SK-N-MC (cell line): ENCODE results near the gene PARP14.
"Not testable (repeated sequence)": the region's sequence is repeated elsewhere in the genome, so short reads cannot be mapped to it uniquely, and the experiment has no call there.

ENCODE experiments used
- DNase-seq: peaks from one replicate; pipeline ENCODE4 v3.0.0-alpha.2; 2011; ENCODE audit warnings: low read depth, low spot score
- H3K27ac ChIP-seq: fragments of 200-600 bp; sonication (generic); 2 replicates; pipeline ENCODE4 v1.5.1; 2016; ENCODE audit warnings: mixed run types
- H3K36me3 ChIP-seq: fragments of 200-600 bp; sonication (generic); 2 replicates; pipeline ENCODE4 v1.6.1; 2017; ENCODE audit warnings: antibody characterized with exemption, low read length, mixed read lengths; ENCODE audit not compliant: insufficient read depth
- H3K4me3 ChIP-seq: fragments of 200-600 bp; sonication (generic); 2 replicates; pipeline ENCODE4 v1.5.1; 2016
- H3K9ac ChIP-seq: fragments of 200-600 bp; sonication (generic); 2 replicates; pipeline ENCODE4 v1.8.0; 2017; ENCODE audit warnings: mixed run types, mixed read lengths; ENCODE audit not compliant: insufficient read length
- H3K9me3 ChIP-seq: fragments of 200-600 bp; sonication (generic); 2 replicates; pipeline ENCODE4 v1.6.1; 2017; ENCODE audit warnings: low read depth, mild to moderate bottlenecking, antibody characterized with exemption, low read length, moderate library complexity, mixed read lengths
- EZH2 ChIP-seq: fragments of 200-600 bp; sonication (generic); IDR thresholded peaks from one replicate; pipeline ENCODE4 v1.6.1; 2017; ENCODE audit warnings: antibody characterized with exemption
- FOXP2 ChIP-seq: optimal IDR thresholded peaks from 2 replicates; pipeline ENCODE3; 2011; ENCODE audit warnings: mild to moderate bottlenecking, moderate library complexity; ENCODE audit not compliant: insufficient read depth; ENCODE audit errors: extremely low read length, control extremely low read depth
- POLR2AphosphoS5 ChIP-seq: IDR thresholded peaks from 2 replicates; pipeline ENCODE4 v1.6.1; 2012; ENCODE audit warnings: mild to moderate bottlenecking, low read depth, low read length, borderline replicate concordance

PARP14 gene

DNA sequence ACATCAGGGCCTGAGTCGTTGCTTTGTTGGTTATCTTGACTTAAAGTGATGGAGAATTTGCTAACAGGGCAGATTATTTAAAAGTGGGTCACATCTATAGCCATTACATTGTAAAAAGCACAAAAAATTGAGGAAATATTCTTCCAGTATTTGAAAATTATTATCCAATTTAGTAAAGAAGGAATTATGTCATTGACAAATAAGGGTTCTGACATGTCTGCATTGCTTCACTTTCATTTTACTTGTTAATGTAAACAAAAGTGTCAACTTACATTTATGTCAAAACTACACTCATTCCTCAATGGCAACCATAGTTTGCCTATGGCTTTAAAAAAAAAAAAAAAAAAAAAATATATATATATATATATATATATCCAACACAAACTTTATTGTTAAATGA, 3.4 kb upstream of the PARP14 start:
- no peak overlapping the region for H3K27ac ChIP-seq

DNA sequence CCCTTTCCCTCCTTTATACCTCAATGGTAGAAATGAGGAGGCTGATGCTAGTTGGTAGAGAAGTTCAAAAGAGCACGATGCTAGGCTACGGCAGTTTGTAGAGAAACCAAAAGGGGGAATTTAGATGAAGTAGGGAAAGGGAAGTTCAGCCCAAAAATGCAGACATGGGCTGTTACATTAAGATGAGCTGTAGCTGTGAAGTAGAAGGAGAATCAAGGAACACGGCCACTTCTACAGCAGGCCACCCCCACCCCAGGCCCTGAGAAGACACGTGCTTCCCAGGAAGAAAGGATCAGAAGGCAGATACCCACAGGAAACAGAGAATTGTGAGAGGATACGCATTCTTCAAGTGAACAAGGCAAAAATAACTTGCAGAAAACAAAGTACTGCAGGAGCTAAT, 2.1 kb upstream of the PARP14 start:
- H3K9me3 ChIP-seq: no peaks in the 10 kb centered on the region
- H3K27ac ChIP-seq: no peak overlapping the region
- H3K4me3 ChIP-seq: no peak overlapping the region
- no peak overlapping the region for H3K9ac ChIP-seq
- TF ChIP-seq EZH2 (no peak), POLR2AphosphoS5 (no peak), FOXP2 (no peak)
- no peak for DNase-seq
- H3K36me3 ChIP-seq: no peaks in the 10 kb centered on the region

More for the DNA sequence above, 3.4 kb upstream of the PARP14 start:
- no peak overlapping the region for H3K4me3 ChIP-seq
- H3K9ac ChIP-seq: no peak overlapping the region
- TF ChIP-seq POLR2AphosphoS5 (no peak), EZH2 (no peak), FOXP2 (no peak)
- H3K36me3 ChIP-seq: no peaks in the 10 kb centered on the region
- no peak for DNase-seq
- no peaks in the 10 kb centered on the region for H3K9me3 ChIP-seq

DNA sequence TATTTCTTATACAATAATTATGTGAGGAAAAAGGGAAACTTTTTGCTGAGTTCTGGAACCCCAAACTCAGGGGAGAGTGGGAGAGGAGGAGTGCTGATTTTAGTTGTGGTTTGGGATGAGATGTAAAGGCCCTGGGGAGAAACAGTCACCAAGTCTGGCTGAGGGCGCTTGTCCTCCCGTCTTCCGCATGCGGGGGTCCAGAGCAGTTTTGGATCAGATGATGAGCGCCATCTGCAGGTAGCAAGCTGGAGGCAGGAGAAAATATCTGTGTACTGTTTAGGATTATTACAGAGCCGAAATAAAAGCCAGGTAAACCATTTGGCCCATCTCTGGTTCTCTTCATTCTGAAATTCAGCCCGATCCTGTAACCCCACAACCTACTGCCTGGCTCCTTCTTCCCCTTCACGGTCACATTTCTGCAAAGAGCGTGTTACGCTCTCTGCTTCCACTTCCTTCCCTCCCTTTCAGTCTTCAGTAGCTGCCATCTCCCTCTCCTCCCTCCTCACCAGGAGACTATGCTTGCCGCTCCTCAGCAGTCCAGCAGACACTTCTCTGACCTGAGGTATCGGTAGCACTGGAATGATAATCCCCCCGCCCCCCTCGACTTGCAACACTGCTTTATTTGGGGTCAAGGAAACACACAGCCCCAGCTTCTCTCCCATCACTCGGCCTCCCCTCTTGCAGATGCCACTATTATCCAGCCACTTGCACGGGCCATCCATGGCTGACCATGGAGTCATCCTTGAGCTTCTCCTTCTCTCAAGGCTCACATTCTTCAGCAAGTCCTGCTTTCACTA, 1.4 kb upstream of the PARP14 start:
- no peak overlapping the region for H3K4me3 ChIP-seq
- H3K27ac ChIP-seq: no peak overlapping the region
- no peak overlapping the region for H3K9ac ChIP-seq
- no peak for TF ChIP-seq FOXP2
- no peak for TF ChIP-seq EZH2
- no peaks in the 10 kb centered on the region for H3K36me3 ChIP-seq
- peak; percentile 63 for DNase-seq
- H3K9me3 ChIP-seq: no peaks in the 10 kb centered on the region

DNA sequence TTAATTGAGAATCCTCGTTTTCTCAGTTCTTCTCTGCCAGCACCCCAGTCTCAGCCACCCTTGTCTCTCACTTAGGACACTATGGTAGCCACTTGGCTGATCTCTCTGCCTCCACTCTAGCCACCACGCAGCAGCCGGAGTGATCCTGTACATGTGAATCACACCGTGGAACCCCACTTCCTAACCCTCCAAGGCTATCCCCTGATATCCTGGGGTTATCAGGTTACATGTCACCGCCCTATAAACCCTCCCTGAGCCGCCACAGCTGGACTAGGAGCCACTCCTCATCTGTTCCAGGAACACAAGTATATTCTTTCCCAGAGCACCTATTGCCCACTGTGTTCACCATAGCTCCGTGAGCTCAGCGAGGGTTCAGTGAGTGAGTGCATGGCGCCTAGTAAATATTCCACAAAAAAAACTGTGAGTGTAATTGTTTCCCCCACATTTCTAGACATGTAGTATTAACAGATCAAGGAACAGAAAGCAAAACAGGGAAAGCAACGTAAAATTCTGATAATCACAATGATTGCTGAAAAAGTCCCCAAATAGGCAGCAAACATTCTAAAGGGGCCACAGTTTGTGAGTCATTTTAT, 661 bp upstream of the PARP14 start:
- Histone ChIP-seq H3K9ac (no peak overlapping the region), H3K4me3 (no peak overlapping the region), H3K36me3 (no peaks in the 10 kb centered on the region), H3K9me3 (no peaks in the 10 kb centered on the region), H3K27ac (no peak overlapping the region)
- no peak for TF ChIP-seq POLR2AphosphoS5
- no peak for DNase-seq

- H3K27ac ChIP-seq: no peak overlapping the region
Measured at GRCh38 chr3:122681284-122681973, 790 bp downstream of the PARP14 start.

GRCh38 chr3:122681974-122682409, 1.4 kb downstream of the PARP14 start:
- Histone ChIP-seq H3K27ac (no peak overlapping the region), H3K36me3 (no peaks in the 10 kb centered on the region), H3K9me3 (no peaks in the 10 kb centered on the region), H3K9ac (no peak overlapping the region), H3K4me3 (no peak overlapping the region)
- TF ChIP-seq EZH2 (no peak), FOXP2 (no peak)
- no peak for DNase-seq

More at GRCh38 chr3:122681284-122681973, 790 bp downstream of the PARP14 start:
- H3K4me3 ChIP-seq: no peak overlapping the region
- H3K36me3 ChIP-seq: no peaks in the 10 kb centered on the region
- no peak for DNase-seq
- no peak for TF ChIP-seq POLR2AphosphoS5
- no peak overlapping the region for H3K9ac ChIP-seq
- no peaks in the 10 kb centered on the region for H3K9me3 ChIP-seq

DNA sequence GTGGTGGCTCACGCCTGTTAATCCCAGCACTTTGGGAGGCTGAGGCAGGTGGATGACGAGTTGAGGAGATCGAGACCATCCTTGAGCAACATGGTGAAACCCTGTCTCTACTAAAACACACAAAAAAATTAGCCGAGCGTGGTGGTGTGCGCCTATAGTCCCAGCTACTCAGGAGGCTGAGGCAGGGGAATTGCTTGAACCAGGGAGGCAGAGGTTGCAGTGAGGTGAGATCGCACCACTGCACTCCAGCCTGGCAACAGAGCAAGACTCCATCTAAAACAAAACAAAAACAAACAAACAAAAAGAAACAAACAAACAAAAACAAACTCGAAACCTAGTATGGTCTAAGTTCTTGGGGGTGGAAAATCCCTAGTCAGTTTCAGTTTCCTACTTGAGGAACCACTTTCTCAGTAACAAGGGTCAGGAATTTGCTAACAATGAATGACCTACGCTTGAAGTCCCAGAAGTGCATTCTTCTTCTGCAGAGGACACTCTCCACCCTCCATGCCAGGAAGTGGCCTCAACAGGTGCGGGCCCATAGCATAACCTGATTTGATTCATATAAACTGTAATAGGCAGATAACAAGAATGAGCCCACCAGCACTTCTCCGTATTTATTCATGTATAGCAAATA, 2.3 kb downstream of the PARP14 start:
- H3K4me3 ChIP-seq, H3K27ac ChIP-seq, DNase-seq, H3K36me3 ChIP-seq, H3K9me3 ChIP-seq, H3K9ac ChIP-seq: not testable (repeated sequence)

- no peak for DNase-seq
- no peak overlapping the region for H3K4me3 ChIP-seq
- H3K9ac ChIP-seq: no peak overlapping the region
- H3K9me3 ChIP-seq: no peaks in the 10 kb centered on the region
- H3K36me3 ChIP-seq: no peaks in the 10 kb centered on the region
- H3K27ac ChIP-seq: no peak overlapping the region
- TF ChIP-seq EZH2: no peak
- no peak for TF ChIP-seq FOXP2
- TF ChIP-seq POLR2AphosphoS5: no peak
Measured at GRCh38 chr3:122687298-122687697, 6.7 kb downstream of the PARP14 start.
